SK-N-SH treated with all-trans-retinoic acid at 6 μM for 48 hours (cell line): ENCODE data around the gene PLVAP.

Experiments used
- ATAC-seq: fragments of 200-7000 bp; cut with Tn5 transposase; 3 replicates; pipeline ENCODE4 v1.9.1; 2020; ENCODE audit warnings: mild to moderate bottlenecking, moderate library complexity
- ARNTL ChIP-seq: fragments of 450-650 bp; formaldehyde crosslinking; IDR thresholded peaks from 2 replicates; pipeline ENCODE4 v1.5.0; 2020; ENCODE audit warnings: low read depth, mild to moderate bottlenecking, moderate library complexity, borderline replicate concordance
- BACH2 ChIP-seq: fragments of 250-450 bp; sonication (Bioruptor Pico); IDR thresholded peaks from 2 replicates; pipeline ENCODE4 v1.9.0; 2021; ENCODE audit warnings: mild to moderate bottlenecking, borderline replicate concordance
- CSDC2 ChIP-seq: fragments of 250-450 bp; sonication (Bioruptor Pico); IDR thresholded peaks from 2 replicates; pipeline ENCODE4 v1.5.0; 2020; ENCODE audit warnings: mild to moderate bottlenecking, moderate library complexity
- CSRNP3 ChIP-seq: fragments of 250-450 bp; sonication (Bioruptor Pico); IDR thresholded peaks from 2 replicates; pipeline ENCODE4 v1.5.1; 2021; ENCODE audit warnings: mild to moderate bottlenecking, moderate library complexity
- ESRRG ChIP-seq: fragments of 250-450 bp; sonication (Bioruptor Pico); IDR thresholded peaks from 2 replicates; pipeline ENCODE4 v1.6.1; 2021; ENCODE audit warnings: mild to moderate bottlenecking
- GLIS3 ChIP-seq: fragments of 250-450 bp; sonication (Bioruptor Pico); IDR thresholded peaks from 2 replicates; pipeline ENCODE4 v1.5.0; 2020; ENCODE audit warnings: mild to moderate bottlenecking, moderate library complexity
- ISL1 ChIP-seq: fragments of 250-450 bp; sonication (Bioruptor Pico); IDR thresholded peaks from 2 replicates; pipeline ENCODE4 v2.1.2; 2022; ENCODE audit warnings: mild to moderate bottlenecking, moderate library complexity
- OSR1 ChIP-seq: fragments of 250-450 bp; sonication (Bioruptor Pico); IDR thresholded peaks from 2 replicates; pipeline ENCODE4 v1.8.0; 2022; ENCODE audit warnings: moderate library complexity, mild to moderate bottlenecking, inconsistent platforms
- PATZ1 ChIP-seq: fragments of 250-450 bp; sonication (Bioruptor Pico); IDR thresholded peaks from 2 replicates; pipeline ENCODE4 v1.8.0; 2020; ENCODE audit warnings: mild to moderate bottlenecking, moderate library complexity, borderline replicate concordance
- RARB ChIP-seq: fragments of 250-450 bp; sonication (Bioruptor Pico); IDR thresholded peaks from 2 replicates; pipeline ENCODE4 v1.8.0; 2021; ENCODE audit warnings: mild to moderate bottlenecking, moderate library complexity
- SNAI2 ChIP-seq: fragments of 250-450 bp; sonication (Bioruptor Pico); IDR thresholded peaks from 2 replicates; pipeline ENCODE4 v1.5.0; 2020; ENCODE audit warnings: mild to moderate bottlenecking, moderate library complexity
- TOX ChIP-seq: fragments of 250-450 bp; sonication (Bioruptor Pico); IDR thresholded peaks from 2 replicates; pipeline ENCODE4 v1.8.0; 2021; ENCODE audit warnings: mild to moderate bottlenecking, moderate library complexity, borderline replicate concordance
- ZC3H10 ChIP-seq: fragments of 250-450 bp; sonication (Bioruptor Pico); IDR thresholded peaks from 2 replicates; pipeline ENCODE4 v1.5.1; 2021; ENCODE audit warnings: mild to moderate bottlenecking, moderate library complexity
- ZFP3 ChIP-seq: fragments of 250-450 bp; sonication (Bioruptor Pico); IDR thresholded peaks from 2 replicates; pipeline ENCODE4 v1.5.0; 2020; ENCODE audit warnings: mild to moderate bottlenecking, moderate library complexity
- ZFP30 ChIP-seq: fragments of 450-650 bp; formaldehyde crosslinking; IDR thresholded peaks from 2 replicates; pipeline ENCODE4 v1.5.0; 2022; ENCODE audit warnings: mild to moderate bottlenecking, moderate library complexity
- ZNF565 ChIP-seq: fragments of 450-650 bp; formaldehyde crosslinking; conservative IDR thresholded peaks from 2 replicates; pipeline ENCODE4 v1.5.0; 2020; ENCODE audit warnings: low read depth, mild to moderate bottlenecking, moderate library complexity
- ZNF70 ChIP-seq: fragments of 450-650 bp; formaldehyde crosslinking; IDR thresholded peaks from 2 replicates; pipeline ENCODE4 v1.5.0; 2020; ENCODE audit warnings: mild to moderate bottlenecking, moderate library complexity
- ZNF8 ChIP-seq: fragments of 450-650 bp; formaldehyde crosslinking; IDR thresholded peaks from 2 replicates; pipeline ENCODE4 v1.5.0; 2020; ENCODE audit warnings: mild to moderate bottlenecking, moderate library complexity
- TF ChIP-seq, protein P1 (sequence below): fragments of 250-450 bp; sonication (Bioruptor Pico); IDR thresholded peaks from 2 replicates; pipeline ENCODE4 v1.5.0; 2020; ENCODE audit warnings: mild to moderate bottlenecking, moderate library complexity

The PLVAP gene

DNA sequence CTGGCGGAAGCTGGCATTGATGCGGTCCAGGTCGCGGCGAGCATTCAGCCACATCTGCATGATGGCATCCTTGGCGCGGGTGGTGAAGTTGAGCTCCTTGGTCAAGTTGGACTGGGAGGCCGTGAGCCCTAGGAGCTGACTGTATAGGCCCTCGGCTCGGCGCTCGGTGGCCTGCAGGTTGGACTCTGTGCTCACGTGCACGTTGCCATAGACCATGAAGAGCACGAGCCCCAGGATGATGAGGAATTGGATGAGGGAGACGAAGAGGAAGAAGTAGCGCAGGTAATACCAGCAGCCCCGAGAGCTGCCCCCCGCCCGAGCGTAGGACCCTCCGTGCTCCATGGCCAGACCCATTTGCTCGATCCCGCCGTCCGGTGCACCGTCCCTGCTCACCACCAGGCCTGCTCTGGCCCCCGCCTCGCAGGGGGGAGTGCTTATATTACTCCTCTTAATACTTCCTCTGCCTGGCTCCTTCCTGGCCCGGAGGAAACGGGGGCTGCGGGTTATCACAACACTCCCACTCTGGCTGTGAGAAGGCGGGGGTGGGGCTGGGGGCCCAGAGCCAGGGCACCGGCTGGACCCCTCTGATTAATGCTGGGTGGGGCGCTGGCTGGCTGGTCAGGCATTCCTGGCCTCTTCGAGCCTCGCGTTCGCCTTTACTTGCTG lies at the start of gene PLVAP:
PLVAP (minus strand) TSS at position 408 of the 666 bp plus-strand sequence; CDS start at position 354, 54 bp downstream.
- no peak for ATAC-seq
- TF ChIP-seq TOX (CRISPR knock-in tag), result no peak
- TF ChIP-seq ARNTL (CRISPR knock-in tag), result no peak
- no peak for TF ChIP-seq BACH2 (CRISPR knock-in tag)
- no peak for TF ChIP-seq ISL1 (CRISPR knock-in tag)
- TF ChIP-seq OSR1 (CRISPR knock-in tag), result no peak
- TF ChIP-seq SNAI2 (CRISPR knock-in tag), result no peak
- no peak for TF ChIP-seq CSDC2 (CRISPR knock-in tag)
- no peak for TF ChIP-seq ESRRG (CRISPR knock-in tag)

GRCh38 chr19:17424743-17425365 lies 47.7 kb upstream of the PLVAP start:
- TF ChIP-seq GLIS3 (CRISPR knock-in tag), result no peak
- TF ChIP-seq CSRNP3 (CRISPR knock-in tag), result no peak
- peak; percentile 45; the same call in 1 of the 2 replicates for TF ChIP-seq PATZ1
- no peak for TF ChIP-seq ZC3H10 (CRISPR knock-in tag)
- peak; percentile 66 for ATAC-seq

DNA sequence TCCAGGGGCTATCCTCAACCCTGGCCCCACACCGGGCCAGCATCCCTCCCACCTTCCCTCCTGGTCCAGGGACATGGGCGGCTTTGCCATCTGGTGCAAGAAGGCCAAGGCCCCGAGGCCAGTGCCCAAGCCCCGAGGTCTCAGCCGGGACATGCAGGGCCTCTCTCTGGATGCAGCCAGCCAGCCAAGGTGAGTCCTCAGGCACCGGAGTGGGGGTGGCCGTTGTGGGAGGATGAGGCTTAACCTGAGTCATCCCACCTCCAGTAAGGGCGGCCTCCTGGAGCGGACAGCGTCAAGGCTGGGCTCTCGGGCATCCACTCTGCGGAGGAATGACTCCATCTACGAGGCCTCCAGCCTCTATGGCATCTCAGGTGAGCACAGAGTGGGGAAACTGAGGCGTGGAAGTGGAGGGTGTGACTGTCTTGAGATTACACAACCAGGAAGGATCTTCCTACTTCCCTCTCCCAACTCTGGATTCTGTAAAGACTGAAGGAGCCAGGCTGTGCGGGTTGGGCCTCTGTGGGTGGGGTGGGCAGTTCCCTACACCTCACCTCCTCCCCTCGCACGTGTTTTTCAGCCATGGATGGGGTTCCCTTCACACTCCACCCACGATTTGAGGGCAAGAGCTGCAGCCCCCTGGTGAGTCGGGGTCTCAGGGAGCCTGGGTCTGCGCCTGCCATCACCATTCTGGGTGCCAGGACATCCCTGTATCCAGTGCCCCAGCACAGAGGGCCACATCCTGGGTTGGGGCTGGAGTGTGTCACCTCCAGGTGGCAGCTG lies 46.5 kb upstream of the PLVAP start:
- TF ChIP-seq GLIS3 (CRISPR knock-in tag) (no peak), TOX (CRISPR knock-in tag) (no peak), ZNF8 (CRISPR knock-in tag) (no peak), ISL1 (CRISPR knock-in tag) (no peak), OSR1 (CRISPR knock-in tag) (no peak), ARNTL (CRISPR knock-in tag) (no peak)
- ATAC-seq, result no peak

DNA sequence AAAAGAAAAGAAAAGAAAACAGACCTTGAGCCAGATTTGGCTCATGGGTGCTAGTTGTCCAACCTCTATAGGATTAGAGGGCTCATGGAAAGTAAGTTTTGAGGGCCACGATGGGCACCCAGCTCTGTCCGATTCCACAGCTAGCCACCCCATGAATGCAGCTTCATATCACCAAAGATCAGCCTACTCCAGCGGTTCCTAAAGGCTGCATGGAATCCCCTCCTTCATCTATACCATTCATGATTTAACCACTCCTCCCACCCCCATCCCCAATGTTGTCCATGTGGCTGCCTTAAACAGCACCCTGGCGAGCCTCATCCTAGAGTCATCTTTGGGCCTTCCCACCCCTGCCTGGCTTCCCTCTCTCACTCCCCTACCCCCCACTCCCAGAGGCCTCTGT lies 44.8 kb upstream of the PLVAP start:
- TF ChIP-seq ZNF70 (CRISPR knock-in tag) (peak; percentile 95), CSRNP3 (CRISPR knock-in tag) (no peak)
- TF ChIP-seq, all 23 proteins: peak for 1
- ATAC-seq, result no peak

DNA sequence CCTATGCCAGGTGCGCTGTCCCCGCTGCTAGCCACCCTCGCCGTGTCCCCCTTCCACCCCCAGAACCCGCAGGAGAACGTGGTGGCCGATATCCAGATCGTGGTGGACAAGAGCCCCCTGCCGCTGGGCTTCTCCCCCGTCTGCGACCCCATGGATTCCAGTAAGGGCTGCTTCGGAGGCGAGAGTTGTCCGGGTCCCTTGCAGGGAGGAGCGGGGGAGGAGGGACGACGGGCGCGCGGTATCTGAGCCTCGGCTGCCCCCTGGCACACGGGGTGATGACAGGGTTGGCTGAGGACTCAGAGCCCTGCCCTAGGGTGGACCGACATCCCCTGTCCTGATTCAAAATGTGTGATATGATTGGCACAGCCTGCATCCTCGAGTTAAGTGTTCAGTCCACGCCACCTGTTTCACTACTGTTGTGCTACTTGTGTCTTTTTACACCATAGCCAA lies 43.4 kb upstream of the PLVAP start:
- no peak for TF ChIP-seq ZFP30 (CRISPR knock-in tag)
- TF ChIP-seq ZNF565 (CRISPR knock-in tag), result no peak
- TF ChIP-seq, protein P1, sequence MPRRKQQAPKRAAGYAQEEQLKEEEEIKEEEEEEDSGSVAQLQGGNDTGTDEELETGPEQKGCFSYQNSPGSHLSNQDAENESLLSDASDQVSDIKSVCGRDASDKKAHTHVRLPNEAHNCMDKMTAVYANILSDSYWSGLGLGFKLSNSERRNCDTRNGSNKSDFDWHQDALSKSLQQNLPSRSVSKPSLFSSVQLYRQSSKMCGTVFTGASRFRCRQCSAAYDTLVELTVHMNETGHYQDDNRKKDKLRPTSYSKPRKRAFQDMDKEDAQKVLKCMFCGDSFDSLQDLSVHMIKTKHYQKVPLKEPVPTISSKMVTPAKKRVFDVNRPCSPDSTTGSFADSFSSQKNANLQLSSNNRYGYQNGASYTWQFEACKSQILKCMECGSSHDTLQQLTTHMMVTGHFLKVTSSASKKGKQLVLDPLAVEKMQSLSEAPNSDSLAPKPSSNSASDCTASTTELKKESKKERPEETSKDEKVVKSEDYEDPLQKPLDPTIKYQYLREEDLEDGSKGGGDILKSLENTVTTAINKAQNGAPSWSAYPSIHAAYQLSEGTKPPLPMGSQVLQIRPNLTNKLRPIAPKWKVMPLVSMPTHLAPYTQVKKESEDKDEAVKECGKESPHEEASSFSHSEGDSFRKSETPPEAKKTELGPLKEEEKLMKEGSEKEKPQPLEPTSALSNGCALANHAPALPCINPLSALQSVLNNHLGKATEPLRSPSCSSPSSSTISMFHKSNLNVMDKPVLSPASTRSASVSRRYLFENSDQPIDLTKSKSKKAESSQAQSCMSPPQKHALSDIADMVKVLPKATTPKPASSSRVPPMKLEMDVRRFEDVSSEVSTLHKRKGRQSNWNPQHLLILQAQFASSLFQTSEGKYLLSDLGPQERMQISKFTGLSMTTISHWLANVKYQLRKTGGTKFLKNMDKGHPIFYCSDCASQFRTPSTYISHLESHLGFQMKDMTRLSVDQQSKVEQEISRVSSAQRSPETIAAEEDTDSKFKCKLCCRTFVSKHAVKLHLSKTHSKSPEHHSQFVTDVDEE (CRISPR knock-in tag), result no peak
- no peak for TF ChIP-seq RARB
- no peak for TF ChIP-seq SNAI2 (CRISPR knock-in tag)
- no peak for TF ChIP-seq ZFP3
- no peak for TF ChIP-seq ZC3H10 (CRISPR knock-in tag)
- TF ChIP-seq ESRRG (CRISPR knock-in tag), result no peak

More for the DNA sequence above, 43.4 kb upstream of the PLVAP start:
- peak; percentile 68 for ATAC-seq
